Thymus (tissue), 11 donors: ENCODE measurements around the gene EPGN. TPM values are rescaled to one million over a fixed set of nuclear protein-coding genes. Genes with fewer than 3 reads are reported as not detected.

Source experiments
- DNase-seq, 9 donors: peaks; one replicate each; pipeline ENCODE4 v3.0.0-alpha.2; 2013; ENCODE audit warnings: low spot score in 9 of 9, low read depth in 6 of 9, missing footprints in 1 of 9
- H3K27ac ChIP-seq, 2 donors: one replicate each; pipeline ENCODE4 v1.5.1; 2013; ENCODE audit warnings: control low read depth in 1 of 2, low read depth in 1 of 2, low read length in 1 of 2, mild to moderate bottlenecking in 1 of 2, moderate library complexity in 1 of 2
- H3K27me3 ChIP-seq, 2 donors: one replicate each; pipeline ENCODE4 v1.5.1; 2013; ENCODE audit warnings: low read length in 1 of 2; ENCODE audit not compliant: control insufficient read depth in 2 of 2, insufficient read depth in 1 of 2
- H3K36me3 ChIP-seq, 2 donors: one replicate each; pipeline ENCODE4 v1.5.1; 2013; ENCODE audit warnings: low read length in 1 of 2, mild to moderate bottlenecking in 1 of 2, moderate library complexity in 1 of 2; ENCODE audit not compliant: control insufficient read depth in 2 of 2, insufficient read depth in 2 of 2
- H3K4me1 ChIP-seq, 2 donors: one replicate each; pipeline ENCODE4 v1.5.1; 2013; ENCODE audit warnings: low read length in 2 of 2; ENCODE audit not compliant: control insufficient read depth in 2 of 2, insufficient read depth in 2 of 2
- H3K4me3 ChIP-seq, 2 donors: one replicate each; pipeline ENCODE4 v1.5.1; 2013; ENCODE audit warnings: low read length in 2 of 2, control low read depth in 1 of 2, mild to moderate bottlenecking in 1 of 2
- H3K9me3 ChIP-seq, 2 donors: one replicate each; pipeline ENCODE4 v1.5.1; 2013; ENCODE audit warnings: low read length in 1 of 2, mild to moderate bottlenecking in 1 of 2; ENCODE audit not compliant: control insufficient read depth in 2 of 2, insufficient read depth in 1 of 2
- WGBS: extraction: QIAGEN DNeasy Blood & Tissue Kit; methylation state at CpG from one replicate; pipeline ENCODE4 v1.1.7; 2013; 5-methylcytosine and 5-hydroxymethylcytosine counted together
- polyA plus RNA-seq: library from polyadenylated mRNA; stranded (reverse); fragments of 200-250 nt; gene quantifications from one replicate; pipeline ENCODE4 v1.2.3, GENCODE V29; 2013
- total RNA-seq: library from RNA; stranded (reverse); fragments of 120-200 nt; gene quantifications from one replicate; pipeline ENCODE4 v1.2.4, GENCODE V29; 2013
- donor health status: healthy.

EPGN gene
- total and polyA plus RNA-seq, 2 donors: 0.52 to 5.8 TPM

DNA sequence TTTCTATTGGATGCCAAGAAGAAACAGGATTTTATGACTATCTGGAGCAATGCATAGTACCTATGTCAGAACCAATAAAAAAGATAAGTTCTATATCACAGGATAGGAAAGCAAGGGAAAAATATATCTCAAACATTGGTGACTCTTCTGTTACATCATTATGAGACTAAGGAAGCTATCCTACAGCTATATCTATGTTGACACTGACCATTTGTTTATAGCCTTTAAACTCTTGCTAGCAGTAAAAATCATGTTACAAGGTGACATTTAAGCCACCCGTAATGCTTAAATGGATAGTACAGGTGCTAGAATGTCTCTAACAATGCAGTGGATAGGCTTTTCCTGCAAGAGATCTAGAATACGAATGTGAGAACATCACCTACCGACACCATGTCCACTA is 28.6 kb upstream of the EPGN start:
- H3K27me3 ChIP-seq: no peaks in the 10 kb centered on the region
- DNase-seq: no peak
- no peaks in the 10 kb centered on the region for H3K36me3 ChIP-seq
- H3K4me1 ChIP-seq: no peaks in the 10 kb centered on the region
- H3K27ac ChIP-seq: no peak overlapping the region
- WGBS: over 99% methylated on average over 3 of the region's 3 CpGs
- H3K4me3 ChIP-seq: no peak overlapping the region
- H3K9me3 ChIP-seq: no peaks in the 10 kb centered on the region

DNA sequence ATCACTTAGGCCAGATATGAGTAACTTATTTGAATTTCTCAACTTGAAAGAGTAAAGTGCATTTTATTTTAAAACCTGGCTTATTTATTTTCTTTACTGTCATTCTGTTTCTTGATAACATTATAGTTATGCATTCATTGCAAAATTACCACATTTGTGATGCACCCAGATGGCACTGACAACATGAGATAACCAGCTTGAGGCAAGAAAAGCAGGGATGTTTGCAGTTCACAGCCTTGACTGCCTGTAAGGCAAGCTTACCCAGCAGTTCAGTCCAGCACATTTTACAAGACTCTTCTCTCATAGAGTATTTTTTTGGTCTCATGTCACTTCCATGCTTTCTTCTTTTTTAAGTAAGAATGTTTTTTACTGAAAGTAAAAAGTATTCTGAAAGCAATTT is 25.3 kb upstream of the EPGN start:
- no peak for DNase-seq
- no peak overlapping the region for H3K27ac ChIP-seq
- H3K27me3 ChIP-seq: no peaks in the 10 kb centered on the region

GRCh38 chr4:74283614-74284013 is 24.7 kb upstream of the EPGN start:
- no peaks in the 10 kb centered on the region for H3K36me3 ChIP-seq
- H3K27ac ChIP-seq: no peak overlapping the region
- no peaks in the 10 kb centered on the region for H3K9me3 ChIP-seq
- H3K4me1 ChIP-seq: no peaks in the 10 kb centered on the region
- H3K4me3 ChIP-seq: no peak overlapping the region
- no peaks in the 10 kb centered on the region for H3K27me3 ChIP-seq
- WGBS: 97% methylated on average over 2 of the region's 2 CpGs
- no peak for DNase-seq

More for the DNA sequence above, 25.3 kb upstream of the EPGN start:
- Histone ChIP-seq H3K36me3 (no peaks in the 10 kb centered on the region), H3K9me3 (no peaks in the 10 kb centered on the region), H3K4me1 (no peaks in the 10 kb centered on the region), H3K4me3 (no peak overlapping the region)

DNA sequence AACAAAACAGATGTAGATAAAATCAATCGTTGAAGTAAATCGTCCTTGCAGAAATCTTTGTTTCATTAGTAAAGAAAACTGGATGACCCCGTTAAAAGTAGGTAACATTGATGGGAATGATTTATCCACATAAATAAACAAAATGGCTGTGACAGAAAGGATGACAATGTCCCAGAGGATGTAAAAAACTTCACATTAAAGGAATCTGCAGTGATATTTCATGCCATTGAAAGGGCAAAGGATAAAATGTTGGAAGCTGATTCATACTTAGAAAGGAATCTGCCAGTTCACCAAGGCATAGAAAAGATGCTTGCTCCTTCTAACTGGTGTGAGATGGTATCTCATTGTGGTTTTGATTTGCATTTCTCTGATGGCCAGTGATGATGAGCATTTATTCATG is 24.2 kb upstream of the EPGN start:
- Histone ChIP-seq H3K4me3 (no peak overlapping the region), H3K9me3 (no peaks in the 10 kb centered on the region), H3K4me1 (no peaks in the 10 kb centered on the region), H3K27ac (no peak overlapping the region), H3K36me3 (no peaks in the 10 kb centered on the region), H3K27me3 (no peaks in the 10 kb centered on the region)
- 95% methylated on average over 3 of the region's 3 CpGs for WGBS
- DNase-seq: no peak

DNA sequence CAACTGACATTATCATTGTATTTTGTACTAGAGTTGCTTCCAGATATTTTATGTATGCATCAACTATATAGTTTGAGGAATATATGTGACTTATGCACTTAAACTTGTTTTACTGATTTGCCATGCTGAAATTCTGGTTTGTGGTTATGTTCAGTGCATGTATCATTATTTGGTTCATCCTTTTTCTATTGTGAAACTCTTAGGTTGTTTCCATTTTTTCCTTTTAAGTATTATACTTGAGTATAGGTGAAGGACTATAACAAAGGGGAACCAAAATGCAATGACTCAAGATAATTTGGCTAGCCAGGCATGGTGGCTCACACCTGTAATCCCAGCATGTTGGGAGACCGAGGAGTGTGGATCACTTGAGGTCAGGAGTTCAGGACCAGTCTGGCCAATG is 21.1 kb upstream of the EPGN start:
- no peaks in the 10 kb centered on the region for H3K4me1 ChIP-seq
- no peak for DNase-seq
- H3K36me3 ChIP-seq: no peaks in the 10 kb centered on the region
- H3K4me3 ChIP-seq: no peak overlapping the region
- H3K27me3 ChIP-seq: no peaks in the 10 kb centered on the region
- H3K9me3 ChIP-seq: no peaks in the 10 kb centered on the region
- no peak overlapping the region for H3K27ac ChIP-seq
- 98% methylated on average over 1 of the region's 1 CpG for WGBS

- no peaks in the 10 kb centered on the region for H3K27me3 ChIP-seq
- DNase-seq: no peak
- no peaks in the 10 kb centered on the region for H3K9me3 ChIP-seq
- no peaks in the 10 kb centered on the region for H3K36me3 ChIP-seq
- no peaks in the 10 kb centered on the region for H3K4me1 ChIP-seq
- H3K27ac ChIP-seq: no peak overlapping the region
- no peak overlapping the region for H3K4me3 ChIP-seq
Observed at GRCh38 chr4:74287791-74288190, 20.5 kb upstream of the EPGN start.

GRCh38 chr4:74291471-74291870 is 16.8 kb upstream of the EPGN start:
- H3K4me3 ChIP-seq: no peak overlapping the region
- H3K27me3 ChIP-seq: no peaks in the 10 kb centered on the region
- no peak for DNase-seq
- no peak overlapping the region for H3K27ac ChIP-seq
- H3K36me3 ChIP-seq: no peaks in the 10 kb centered on the region
- no peaks in the 10 kb centered on the region for H3K9me3 ChIP-seq
- 92% methylated on average over 1 of the region's 1 CpG for WGBS
- H3K4me1 ChIP-seq: no peaks in the 10 kb centered on the region

DNA sequence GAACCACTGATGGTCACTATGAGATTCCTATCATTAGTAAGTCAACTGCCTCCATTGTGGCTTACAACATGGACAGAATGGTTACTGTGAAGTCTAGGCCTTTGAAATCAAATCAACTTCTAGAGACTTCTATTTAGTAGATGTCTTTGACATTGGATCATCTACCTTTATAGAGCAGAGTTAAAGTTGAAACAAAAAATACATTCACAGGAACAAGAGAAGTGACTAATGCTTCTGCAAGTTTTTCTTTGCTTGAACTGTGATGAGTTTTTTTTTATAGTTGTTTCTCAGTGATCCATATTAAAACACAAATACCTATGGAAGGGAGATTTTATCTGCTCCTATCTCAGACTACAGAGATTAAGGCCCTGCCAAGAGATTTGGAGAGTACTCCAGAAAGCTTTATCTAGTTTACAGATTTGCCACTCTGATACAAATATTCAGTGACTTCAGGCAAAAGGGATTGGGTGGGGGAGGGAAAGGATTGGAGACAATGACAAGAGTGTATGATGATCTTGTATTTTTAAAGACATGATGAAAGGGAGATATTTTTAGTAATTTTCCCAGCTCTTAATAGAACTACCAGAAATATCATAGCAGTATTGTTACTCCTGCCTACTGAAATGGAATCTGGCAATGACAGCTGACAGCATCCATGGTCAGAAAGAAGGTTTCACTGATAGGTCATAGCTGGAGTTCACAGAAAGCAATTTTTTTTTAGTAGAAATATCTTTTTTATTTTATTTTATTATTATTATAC is 16.0 kb upstream of the EPGN start:
- no peaks in the 10 kb centered on the region for H3K36me3 ChIP-seq
- H3K27ac ChIP-seq: no peak overlapping the region
- H3K4me1 ChIP-seq: no peaks in the 10 kb centered on the region
- no peak overlapping the region for H3K4me3 ChIP-seq
- no peaks in the 10 kb centered on the region for H3K27me3 ChIP-seq
- H3K9me3 ChIP-seq: no peaks in the 10 kb centered on the region
- DNase-seq: no peak

- 97% methylated on average over 2 of the region's 2 CpGs for WGBS
- H3K27ac ChIP-seq: no peak overlapping the region
- H3K36me3 ChIP-seq: no peaks in the 10 kb centered on the region
- H3K4me1 ChIP-seq: no peaks in the 10 kb centered on the region
- H3K9me3 ChIP-seq: no peaks in the 10 kb centered on the region
- H3K4me3 ChIP-seq: no peak overlapping the region
- H3K27me3 ChIP-seq: no peaks in the 10 kb centered on the region
- DNase-seq: no peak
Observed at GRCh38 chr4:74293558-74293957, 14.7 kb upstream of the EPGN start.

- Histone ChIP-seq H3K4me1 (no peaks in the 10 kb centered on the region), H3K27me3 (no peaks in the 10 kb centered on the region), H3K27ac (no peak overlapping the region), H3K9me3 (no peaks in the 10 kb centered on the region), H3K4me3 (no peak overlapping the region), H3K36me3 (no peaks in the 10 kb centered on the region)
- 96% methylated on average over 1 of the region's 1 CpG for WGBS
- no peak for DNase-seq
Observed at GRCh38 chr4:74294681-74295080, 13.6 kb upstream of the EPGN start.
